ENCODE results near the gene MTERF1.

GRCh38 chr7:91911121-91911520, 30.6 kb upstream of the MTERF1 start:
- TF ChIP-seq CTCF (IDR thresholded peaks at IDR 0.05) (no peak), POLR2A (IDR thresholded peaks at IDR 0.05) (no peak)

Data from vagina (tissue), 2 donors.